Right atrium auricular region (tissue), 2 donors: Measurements from ENCODE around the gene SPAG16. TPM values are rescaled to one million over a fixed set of nuclear protein-coding genes. Genes with fewer than 3 reads are reported as not detected.

Experiments
- DNase-seq: peaks from one replicate; pipeline ENCODE4 v3.0.0-alpha.2; 2019; ENCODE audit warnings: low spot score
- H3K27ac ChIP-seq, 2 donors: fragments of 200-600 bp; sonication (generic); 1 replicate in 1 of 2; 2 replicates in 1 of 2; pipeline ENCODE4 v1.5.1; 2016 to 2019
- H3K27me3 ChIP-seq, 2 donors: fragments of 200-600 bp; sonication (generic); one replicate each; pipeline versions ENCODE4 v1.5.1 to v1.6.0; 2017 to 2019
- H3K36me3 ChIP-seq: fragments of 200-600 bp; sonication (generic); one replicate; pipeline ENCODE4 v1.5.1; 2016
- H3K4me1 ChIP-seq, 2 donors: fragments of 200-600 bp; sonication (generic); one replicate each; pipeline versions ENCODE4 v1.5.1 to v1.6.0; 2017 to 2019
- H3K4me3 ChIP-seq, 2 donors: fragments of 200-600 bp; sonication (generic); 1 replicate in 1 of 2; 2 replicates in 1 of 2; pipeline ENCODE4 v1.5.1; 2017 to 2019; ENCODE audit warnings: mild to moderate bottlenecking in 1 of 2, moderate library complexity in 1 of 2
- H3K9me3 ChIP-seq, 2 donors: fragments of 200-600 bp; sonication (generic); one replicate each; pipeline ENCODE4 v1.5.1; 2019
- total RNA-seq, 2 donors: library from RNA; depleted of rRNA; stranded (reverse); fragments of >200 nt; gene quantifications; one replicate each; pipeline ENCODE4 v1.1.0, GENCODE V29; 2016
- TF ChIP-seq, protein P1 (sequence below), 2 donors: fragments of 200-600 bp; sonication (generic); IDR thresholded peaks; one replicate each; pipeline ENCODE4 v1.5.1; 2019; ENCODE audit warnings: antibody characterized with exemption in 2 of 2

The SPAG16 gene
- total RNA-seq, 2 donors from 2014 or later, result 17.3 to 18.3 TPM

DNA sequence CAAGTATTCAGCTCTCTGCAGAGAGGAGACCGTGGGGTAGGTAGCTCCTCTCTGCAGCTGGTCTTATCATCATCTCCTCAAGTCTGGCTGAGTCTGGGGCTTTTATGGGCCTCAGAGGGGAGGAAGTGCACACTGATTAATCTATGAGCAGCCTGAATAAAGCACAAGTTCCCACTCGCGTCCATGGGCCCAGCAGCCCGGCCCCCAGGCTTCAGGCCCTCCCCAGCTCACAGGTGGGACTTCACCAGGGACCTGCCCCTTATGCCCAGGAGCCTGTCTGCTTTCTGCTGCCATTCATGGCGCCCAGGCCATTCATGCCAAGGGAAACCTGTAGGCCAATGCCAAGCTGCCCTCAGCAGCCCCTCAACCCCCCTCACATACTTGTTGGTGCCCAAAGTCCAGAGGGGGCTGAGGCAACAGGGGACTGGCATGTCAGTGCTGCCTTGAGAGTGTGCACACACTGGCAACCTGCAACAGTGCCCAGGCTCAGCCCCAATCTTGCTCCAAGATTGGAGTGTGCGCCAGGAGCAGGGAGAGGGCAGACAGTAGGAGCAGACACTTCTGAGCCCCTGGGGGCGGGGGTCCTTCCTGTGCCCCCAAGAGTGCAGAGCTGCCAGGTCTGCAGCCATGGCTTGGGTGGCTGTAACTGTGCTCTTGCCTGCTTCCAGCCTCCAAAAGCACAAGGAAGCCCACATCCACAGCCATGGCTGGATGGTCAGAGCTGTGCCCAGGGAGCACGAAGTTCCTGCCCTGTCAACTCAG lies 751.0 kb downstream of the SPAG16 start:
- H3K4me3 ChIP-seq, result no peak overlapping the region
- DNase-seq, result no peak
- no peak overlapping the region for H3K27ac ChIP-seq
- TF ChIP-seq, protein P1, sequence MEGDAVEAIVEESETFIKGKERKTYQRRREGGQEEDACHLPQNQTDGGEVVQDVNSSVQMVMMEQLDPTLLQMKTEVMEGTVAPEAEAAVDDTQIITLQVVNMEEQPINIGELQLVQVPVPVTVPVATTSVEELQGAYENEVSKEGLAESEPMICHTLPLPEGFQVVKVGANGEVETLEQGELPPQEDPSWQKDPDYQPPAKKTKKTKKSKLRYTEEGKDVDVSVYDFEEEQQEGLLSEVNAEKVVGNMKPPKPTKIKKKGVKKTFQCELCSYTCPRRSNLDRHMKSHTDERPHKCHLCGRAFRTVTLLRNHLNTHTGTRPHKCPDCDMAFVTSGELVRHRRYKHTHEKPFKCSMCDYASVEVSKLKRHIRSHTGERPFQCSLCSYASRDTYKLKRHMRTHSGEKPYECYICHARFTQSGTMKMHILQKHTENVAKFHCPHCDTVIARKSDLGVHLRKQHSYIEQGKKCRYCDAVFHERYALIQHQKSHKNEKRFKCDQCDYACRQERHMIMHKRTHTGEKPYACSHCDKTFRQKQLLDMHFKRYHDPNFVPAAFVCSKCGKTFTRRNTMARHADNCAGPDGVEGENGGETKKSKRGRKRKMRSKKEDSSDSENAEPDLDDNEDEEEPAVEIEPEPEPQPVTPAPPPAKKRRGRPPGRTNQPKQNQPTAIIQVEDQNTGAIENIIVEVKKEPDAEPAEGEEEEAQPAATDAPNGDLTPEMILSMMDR (IDR thresholded peaks at IDR 0.05), result no peak
- no peaks in the 10 kb centered on the region for H3K36me3 ChIP-seq
- H3K27me3 ChIP-seq, result no peaks in the 10 kb centered on the region
- H3K4me1 ChIP-seq, result no peaks in the 10 kb centered on the region
- H3K9me3 ChIP-seq, result peaks cover 0 to 7% of the 10 kb centered on the region in 2 donors

DNA sequence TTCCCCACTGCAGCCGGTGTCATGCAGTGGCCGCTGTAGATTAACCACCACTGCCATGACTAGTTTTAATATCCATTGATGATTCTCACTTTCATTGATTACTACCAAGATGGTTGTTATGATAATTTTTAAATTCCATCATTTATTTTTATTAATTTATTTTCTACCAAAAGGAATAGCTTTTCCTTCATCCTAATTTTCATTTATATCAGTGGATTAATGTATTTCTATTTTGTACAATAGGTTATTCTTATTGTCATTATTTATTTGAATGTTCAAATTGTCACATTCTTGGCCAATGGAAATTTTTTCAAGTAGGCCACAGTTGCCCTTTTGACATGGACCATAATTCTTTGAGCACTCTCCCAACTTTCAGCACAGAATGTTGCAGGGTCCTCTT lies 751.7 kb downstream of the SPAG16 start:
- peaks cover 0 to 13% of the 10 kb centered on the region in 2 donors for H3K9me3 ChIP-seq
- H3K4me1 ChIP-seq, result no peaks in the 10 kb centered on the region
- H3K4me3 ChIP-seq, result no peak overlapping the region
- TF ChIP-seq, protein P1 (IDR thresholded peaks at IDR 0.05), result no peak
- H3K27me3 ChIP-seq, result no peaks in the 10 kb centered on the region
- no peaks in the 10 kb centered on the region for H3K36me3 ChIP-seq
- no peak for DNase-seq
- H3K27ac ChIP-seq, result no peak overlapping the region

DNA sequence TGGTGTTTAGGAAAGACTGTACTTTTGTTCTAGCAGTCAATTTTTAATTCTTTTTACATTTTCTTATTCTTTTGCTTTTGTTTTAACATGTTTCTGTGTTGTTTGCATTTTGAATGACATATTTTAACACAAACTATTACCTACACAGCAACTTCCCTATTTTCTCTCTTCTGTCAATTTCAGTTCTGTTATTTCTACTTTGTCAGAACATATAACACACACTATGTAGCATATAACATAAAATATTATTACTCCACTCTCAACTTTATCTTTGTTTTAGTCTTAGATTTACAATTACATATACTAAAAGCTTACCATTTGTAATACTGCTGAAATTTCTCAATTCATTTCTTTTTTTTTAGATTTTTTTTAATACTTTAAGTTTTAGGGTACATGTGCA lies 753.9 kb downstream of the SPAG16 start:
- TF ChIP-seq, protein P1 (IDR thresholded peaks at IDR 0.05), result no peak
- Histone ChIP-seq H3K9me3 (peaks cover 0 to 19% of the 10 kb centered on the region in 2 donors), H3K27me3 (no peaks in the 10 kb centered on the region), H3K4me1 (no peaks in the 10 kb centered on the region), H3K27ac (no peak overlapping the region), H3K36me3 (no peaks in the 10 kb centered on the region), H3K4me3 (no peak overlapping the region)
- DNase-seq, result no peak

DNA sequence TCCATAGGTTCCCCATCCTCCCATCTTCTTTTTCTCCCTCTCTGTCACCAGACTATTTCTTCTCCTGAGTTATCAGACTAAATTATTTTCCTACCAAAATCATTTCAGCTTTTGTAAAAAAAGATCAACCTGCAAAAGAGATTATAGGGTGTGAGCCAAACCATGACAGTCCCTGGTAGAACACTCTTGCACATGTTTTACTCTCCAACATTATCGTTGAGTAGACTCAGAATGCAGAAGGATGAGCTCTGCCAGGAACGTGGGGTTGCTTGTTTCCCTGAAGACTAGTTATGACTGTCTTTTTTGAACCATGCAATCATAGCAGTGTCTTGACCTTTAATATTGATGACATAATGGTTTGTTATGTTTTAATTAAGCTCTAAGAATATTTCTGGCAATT lies 766.5 kb downstream of the SPAG16 start:
- Histone ChIP-seq H3K4me3 (no peak overlapping the region), H3K27ac (no peak overlapping the region), H3K27me3 (no peaks in the 10 kb centered on the region), H3K4me1 (no peaks in the 10 kb centered on the region), H3K9me3 (peaks cover 0 to 3% of the 10 kb centered on the region in 2 donors), H3K36me3 (no peaks in the 10 kb centered on the region)
- DNase-seq, result no peak
- TF ChIP-seq, protein P1 (IDR thresholded peaks at IDR 0.05), result no peak

DNA sequence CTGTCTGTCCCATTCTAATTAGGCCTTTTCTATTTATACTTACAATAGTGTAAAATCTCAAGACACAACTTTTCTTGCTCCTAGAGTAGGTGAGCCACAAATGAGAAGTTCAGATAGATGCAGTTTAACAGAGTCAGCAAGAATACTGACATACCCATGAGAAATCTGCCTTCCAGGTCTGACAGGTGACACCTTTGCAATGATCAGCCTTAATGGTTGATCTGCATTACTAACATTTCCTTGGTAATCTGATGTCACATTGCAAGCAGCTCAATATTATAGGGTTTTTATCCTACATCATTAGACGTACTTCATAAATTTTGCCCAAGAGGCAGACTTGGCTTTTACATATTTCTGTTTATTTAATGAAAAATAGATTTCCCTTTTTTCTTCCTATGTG lies 767.3 kb downstream of the SPAG16 start:
- TF ChIP-seq, protein P1 (IDR thresholded peaks at IDR 0.05), result no peak
- Histone ChIP-seq H3K27me3 (no peaks in the 10 kb centered on the region), H3K4me1 (no peaks in the 10 kb centered on the region), H3K4me3 (no peak overlapping the region), H3K9me3 (no peaks in the 10 kb centered on the region), H3K36me3 (no peaks in the 10 kb centered on the region), H3K27ac (no peak overlapping the region)
- no peak for DNase-seq

DNA sequence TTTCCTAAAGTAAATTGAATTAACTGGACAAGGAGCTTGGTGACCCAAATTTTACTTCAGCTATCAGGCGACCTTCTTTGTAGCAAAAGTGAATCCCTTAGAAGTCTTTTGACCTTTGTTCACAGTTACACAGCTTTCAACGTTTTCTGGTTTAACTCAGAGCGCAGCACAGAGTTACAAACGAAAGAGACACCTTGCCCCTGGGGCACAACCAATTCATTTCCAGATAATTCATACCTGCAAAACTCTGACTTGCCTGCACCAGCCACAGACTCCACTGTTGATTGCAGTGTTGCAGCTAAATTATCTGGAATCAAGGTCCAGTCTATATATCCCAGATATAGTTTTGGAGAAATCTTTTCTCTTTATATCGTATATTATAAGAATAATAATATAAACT lies 768.0 kb downstream of the SPAG16 start:
- H3K4me1 ChIP-seq, result no peaks in the 10 kb centered on the region
- H3K9me3 ChIP-seq, result no peaks in the 10 kb centered on the region
- H3K36me3 ChIP-seq, result no peaks in the 10 kb centered on the region
- H3K4me3 ChIP-seq, result no peak overlapping the region
- no peak for DNase-seq
- no peaks in the 10 kb centered on the region for H3K27me3 ChIP-seq
- TF ChIP-seq, protein P1 (IDR thresholded peaks at IDR 0.05), result no peak
- no peak overlapping the region for H3K27ac ChIP-seq
